HepG2 (cell line): Measurements from ENCODE around the gene PCGF3. TPM values are rescaled to one million over a fixed set of nuclear protein-coding genes. Genes with fewer than 3 reads are reported as not detected.

Experiments used
- CREB1 ChIP-seq, 2 experiments: fragments of 450-650 bp in 1 of 2; IDR thresholded peaks; 2 replicates each; pipeline ENCODE4 v1.6.1; 2016 to 2017; ENCODE audit warnings: control low read depth in 1 of 2, mild to moderate bottlenecking in 1 of 2, missing compliant biosample characterization in 1 of 2, missing genetic modification characterization in 1 of 2
- GABPA ChIP-seq, 2 experiments: IDR thresholded peaks; 2 replicates each; pipeline ENCODE4 v1.6.1; 2011 to 2016; ENCODE audit warnings: low read depth in 2 of 2, low read length in 1 of 2, missing biosample characterization in 1 of 2, missing genetic modification characterization in 1 of 2
- GLMP ChIP-seq: sonication (generic); formaldehyde crosslinking; IDR thresholded peaks from 2 replicates; pipeline ENCODE4 v1.9.0; 2021; ENCODE audit warnings: missing genetic modification reagents, mild to moderate bottlenecking, borderline replicate concordance
- GMEB2 ChIP-seq: IDR thresholded peaks from 2 replicates; pipeline ENCODE4 v1.6.1; 2016; ENCODE audit warnings: missing biosample characterization, missing genetic modification reagents, low read depth
- JARID2 ChIP-seq: sonication (generic); formaldehyde crosslinking; IDR thresholded peaks from 2 replicates; pipeline ENCODE4 v1.8.1; 2023; ENCODE audit warnings: missing genetic modification reagents, inconsistent platforms; ENCODE audit not compliant: insufficient replicate concordance
- KMT2B ChIP-seq: IDR thresholded peaks from 2 replicates; pipeline ENCODE4 v1.6.1; 2016; ENCODE audit warnings: missing genetic modification reagents, missing compliant biosample characterization
- MTA1 ChIP-seq: sonication (generic); formaldehyde crosslinking; IDR thresholded peaks from 2 replicates; pipeline ENCODE4 v1.4.0; 2020; ENCODE audit warnings: missing genetic modification reagents, mild to moderate bottlenecking, borderline replicate concordance
- NR3C1 ChIP-seq: sonication (generic); formaldehyde crosslinking; IDR thresholded peaks from 2 replicates; pipeline ENCODE4 v1.4.0; 2020; ENCODE audit warnings: missing genetic modification reagents
- TBX2 ChIP-seq: sonication (generic); formaldehyde crosslinking; IDR thresholded peaks from 2 replicates; pipeline ENCODE4 v1.5.0; 2020; ENCODE audit warnings: missing genetic modification reagents, mild to moderate bottlenecking, borderline replicate concordance
- TOPORS ChIP-seq: sonication (generic); formaldehyde crosslinking; IDR thresholded peaks from 2 replicates; pipeline ENCODE4 v1.8.0; 2023; ENCODE audit warnings: mild to moderate bottlenecking, missing genetic modification reagents
- ZFX ChIP-seq: sonication (generic); formaldehyde crosslinking; IDR thresholded peaks from 2 replicates; pipeline ENCODE4 v1.4.0; 2020; ENCODE audit warnings: mild to moderate bottlenecking, low read depth, missing genetic modification reagents, moderate library complexity
- ZNF615 ChIP-seq: sonication (generic); formaldehyde crosslinking; IDR thresholded peaks from 2 replicates; pipeline ENCODE4 v1.5.0; 2020; ENCODE audit warnings: mild to moderate bottlenecking, missing genetic modification reagents, borderline replicate concordance
- ZSCAN22 ChIP-seq: sonication (generic); formaldehyde crosslinking; IDR thresholded peaks from 2 replicates; pipeline ENCODE4 v1.4.0; 2020; ENCODE audit warnings: mild to moderate bottlenecking, missing genetic modification reagents
- polyA plus RNA-seq, 8 experiments: library from polyadenylated mRNA; depleted of rRNA in 3 of 8; stranded (reverse) in 7 of 8; unstranded in 1 of 8; fragments of >200 nt; fragmentation: Illumina TruSeq in 4 of 8; extraction: Trizol in 4 of 8; gene quantifications; 2 replicates each; pipeline versions ENCODE4 v1.2.1 to v1.2.3, GENCODE V29; 2011 to 2016; ENCODE audit warnings: low read depth in 4 of 8, missing spikeins in 1 of 8, mixed read lengths in 1 of 8; ENCODE audit not compliant: insufficient read depth in 1 of 8
- total RNA-seq, 5 experiments: library from RNA; depleted of rRNA; stranded (reverse); fragments of >200 nt; fragmentation: Illumina TruSeq; extraction: Trizol; gene quantifications; 2 replicates each; pipeline ENCODE4 v1.2.3, GENCODE V29; 2016; ENCODE audit warnings: low read depth in 1 of 5
- TF ChIP-seq, protein P1 (sequence below), 2 experiments: sonication (generic) in 1 of 2; formaldehyde crosslinking in 1 of 2; IDR thresholded peaks; 2 replicates each; pipeline versions ENCODE4 v1.6.1 to v1.9.0; 2014 to 2022; ENCODE audit warnings: antibody characterized with exemption in 1 of 2, borderline replicate concordance in 1 of 2, inconsistent platforms in 1 of 2, low read depth in 1 of 2, missing genetic modification reagents in 1 of 2
- TF ChIP-seq, protein P2 (sequence below): sonication (generic); formaldehyde crosslinking; IDR thresholded peaks from 2 replicates; pipeline ENCODE4 v1.9.0; 2021; ENCODE audit warnings: missing genetic modification reagents, borderline replicate concordance
- TF ChIP-seq, protein P3 (sequence below): sonication (generic); formaldehyde crosslinking; IDR thresholded peaks from 2 replicates; pipeline ENCODE4 v1.8.1; 2022; ENCODE audit warnings: mild to moderate bottlenecking, missing genetic modification reagents

Gene PCGF3
- total and polyA plus RNA-seq, 2 of the 13 experiments (the other 11 are each of a cell fraction or from before 2014, with no cell fraction given) = 28.6 to 66.2 TPM

DNA sequence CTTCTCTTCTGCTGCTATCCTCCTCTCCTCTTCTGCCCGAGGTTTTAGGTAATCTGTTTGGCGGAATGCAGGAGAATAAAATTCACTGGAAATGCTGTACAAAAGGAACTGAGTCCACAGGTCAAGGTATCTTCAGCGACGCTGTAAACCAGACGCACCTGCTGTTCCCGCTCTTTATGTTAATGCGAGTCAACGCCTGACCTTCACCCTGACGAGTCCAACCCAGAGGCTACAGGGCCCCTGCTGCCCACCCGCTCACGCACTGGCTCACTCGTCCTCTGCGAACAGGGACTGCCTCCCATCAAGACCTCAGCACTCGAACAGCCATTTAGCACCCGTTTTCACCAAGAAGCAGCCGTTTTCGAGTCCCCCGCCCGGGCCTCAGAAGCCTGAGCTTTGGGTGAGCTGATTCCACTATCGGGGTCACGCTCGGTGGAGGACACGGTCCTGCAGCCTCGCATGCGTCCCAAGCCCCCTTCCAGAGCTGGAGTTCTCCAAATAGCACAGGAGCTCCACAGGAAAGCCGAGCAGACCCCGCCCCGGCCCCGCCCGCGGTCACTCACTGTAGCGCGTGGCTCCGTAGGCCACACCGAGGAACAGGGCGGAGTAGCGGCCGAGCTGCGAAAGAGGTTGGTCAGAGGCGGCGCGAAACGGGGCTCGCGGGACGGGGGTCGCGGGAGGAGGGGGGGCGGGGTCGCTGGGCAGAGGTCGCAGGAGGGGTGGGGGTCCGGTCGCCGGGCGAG is 32.1 kb upstream of the PCGF3 start (continued):
- no peak for TF ChIP-seq KMT2B (CRISPR knock-in tag)
- TF ChIP-seq JARID2 = no peak
- peak; percentile 26; the same call in 1 of the 2 replicates for TF ChIP-seq TOPORS (CRISPR knock-in tag)
- peak; percentile 39; the same call in 1 of the 2 replicates for TF ChIP-seq TBX2
- no peak for TF ChIP-seq GMEB2 (CRISPR knock-in tag)
- no peak for TF ChIP-seq MTA1
- no peak for TF ChIP-seq NR3C1 (CRISPR knock-in tag)
- peak; percentile 15; the same call in 1 of the 2 replicates for TF ChIP-seq ZFX (CRISPR knock-in tag)
- TF ChIP-seq, protein P1, sequence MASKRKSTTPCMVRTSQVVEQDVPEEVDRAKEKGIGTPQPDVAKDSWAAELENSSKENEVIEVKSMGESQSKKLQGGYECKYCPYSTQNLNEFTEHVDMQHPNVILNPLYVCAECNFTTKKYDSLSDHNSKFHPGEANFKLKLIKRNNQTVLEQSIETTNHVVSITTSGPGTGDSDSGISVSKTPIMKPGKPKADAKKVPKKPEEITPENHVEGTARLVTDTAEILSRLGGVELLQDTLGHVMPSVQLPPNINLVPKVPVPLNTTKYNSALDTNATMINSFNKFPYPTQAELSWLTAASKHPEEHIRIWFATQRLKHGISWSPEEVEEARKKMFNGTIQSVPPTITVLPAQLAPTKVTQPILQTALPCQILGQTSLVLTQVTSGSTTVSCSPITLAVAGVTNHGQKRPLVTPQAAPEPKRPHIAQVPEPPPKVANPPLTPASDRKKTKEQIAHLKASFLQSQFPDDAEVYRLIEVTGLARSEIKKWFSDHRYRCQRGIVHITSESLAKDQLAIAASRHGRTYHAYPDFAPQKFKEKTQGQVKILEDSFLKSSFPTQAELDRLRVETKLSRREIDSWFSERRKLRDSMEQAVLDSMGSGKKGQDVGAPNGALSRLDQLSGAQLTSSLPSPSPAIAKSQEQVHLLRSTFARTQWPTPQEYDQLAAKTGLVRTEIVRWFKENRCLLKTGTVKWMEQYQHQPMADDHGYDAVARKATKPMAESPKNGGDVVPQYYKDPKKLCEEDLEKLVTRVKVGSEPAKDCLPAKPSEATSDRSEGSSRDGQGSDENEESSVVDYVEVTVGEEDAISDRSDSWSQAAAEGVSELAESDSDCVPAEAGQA (IDR thresholded peaks at IDR 0.05; ENCODE audit: low read depth) = no peak
- TF ChIP-seq, protein P1 (CRISPR knock-in tag; IDR thresholded peaks at IDR 0.05; ENCODE audit: borderline replicate concordance) = no peak
- TF ChIP-seq GABPA (IDR thresholded peaks at IDR 0.05; ENCODE audit: low read depth, low read length) = no peak
- TF ChIP-seq GABPA (CRISPR knock-in tag; IDR thresholded peaks at IDR 0.05; ENCODE audit: low read depth) = no peak
- TF ChIP-seq ZSCAN22 = no peak
- TF ChIP-seq, protein P2, sequence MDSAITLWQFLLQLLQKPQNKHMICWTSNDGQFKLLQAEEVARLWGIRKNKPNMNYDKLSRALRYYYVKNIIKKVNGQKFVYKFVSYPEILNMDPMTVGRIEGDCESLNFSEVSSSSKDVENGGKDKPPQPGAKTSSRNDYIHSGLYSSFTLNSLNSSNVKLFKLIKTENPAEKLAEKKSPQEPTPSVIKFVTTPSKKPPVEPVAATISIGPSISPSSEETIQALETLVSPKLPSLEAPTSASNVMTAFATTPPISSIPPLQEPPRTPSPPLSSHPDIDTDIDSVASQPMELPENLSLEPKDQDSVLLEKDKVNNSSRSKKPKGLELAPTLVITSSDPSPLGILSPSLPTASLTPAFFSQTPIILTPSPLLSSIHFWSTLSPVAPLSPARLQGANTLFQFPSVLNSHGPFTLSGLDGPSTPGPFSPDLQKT = no peak
- no peak for TF ChIP-seq ZNF615 (CRISPR knock-in tag)
- no peak for TF ChIP-seq GLMP (CRISPR knock-in tag)
- no peak for TF ChIP-seq CREB1 (IDR thresholded peaks at IDR 0.05)
- TF ChIP-seq CREB1 (CRISPR knock-in tag; IDR thresholded peaks at IDR 0.05) = no peak
- TF ChIP-seq, protein P3, sequence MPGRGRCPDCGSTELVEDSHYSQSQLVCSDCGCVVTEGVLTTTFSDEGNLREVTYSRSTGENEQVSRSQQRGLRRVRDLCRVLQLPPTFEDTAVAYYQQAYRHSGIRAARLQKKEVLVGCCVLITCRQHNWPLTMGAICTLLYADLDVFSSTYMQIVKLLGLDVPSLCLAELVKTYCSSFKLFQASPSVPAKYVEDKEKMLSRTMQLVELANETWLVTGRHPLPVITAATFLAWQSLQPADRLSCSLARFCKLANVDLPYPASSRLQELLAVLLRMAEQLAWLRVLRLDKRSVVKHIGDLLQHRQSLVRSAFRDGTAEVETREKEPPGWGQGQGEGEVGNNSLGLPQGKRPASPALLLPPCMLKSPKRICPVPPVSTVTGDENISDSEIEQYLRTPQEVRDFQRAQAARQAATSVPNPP (CRISPR knock-in tag) = peak; percentile 28; the same call in 1 of the 2 replicates
